DMS153 treated with DMSO at 0.1 percent for 48 hours (cell line): ENCODE data around the gene POLR2E.

ENCODE experiments used
- DNase-seq: peaks from one replicate; lab custom pipeline; 2025; ENCODE audit not compliant: unreplicated experiment; lab: John Stamatoyannopoulos, UW

Gene POLR2E

DNA sequence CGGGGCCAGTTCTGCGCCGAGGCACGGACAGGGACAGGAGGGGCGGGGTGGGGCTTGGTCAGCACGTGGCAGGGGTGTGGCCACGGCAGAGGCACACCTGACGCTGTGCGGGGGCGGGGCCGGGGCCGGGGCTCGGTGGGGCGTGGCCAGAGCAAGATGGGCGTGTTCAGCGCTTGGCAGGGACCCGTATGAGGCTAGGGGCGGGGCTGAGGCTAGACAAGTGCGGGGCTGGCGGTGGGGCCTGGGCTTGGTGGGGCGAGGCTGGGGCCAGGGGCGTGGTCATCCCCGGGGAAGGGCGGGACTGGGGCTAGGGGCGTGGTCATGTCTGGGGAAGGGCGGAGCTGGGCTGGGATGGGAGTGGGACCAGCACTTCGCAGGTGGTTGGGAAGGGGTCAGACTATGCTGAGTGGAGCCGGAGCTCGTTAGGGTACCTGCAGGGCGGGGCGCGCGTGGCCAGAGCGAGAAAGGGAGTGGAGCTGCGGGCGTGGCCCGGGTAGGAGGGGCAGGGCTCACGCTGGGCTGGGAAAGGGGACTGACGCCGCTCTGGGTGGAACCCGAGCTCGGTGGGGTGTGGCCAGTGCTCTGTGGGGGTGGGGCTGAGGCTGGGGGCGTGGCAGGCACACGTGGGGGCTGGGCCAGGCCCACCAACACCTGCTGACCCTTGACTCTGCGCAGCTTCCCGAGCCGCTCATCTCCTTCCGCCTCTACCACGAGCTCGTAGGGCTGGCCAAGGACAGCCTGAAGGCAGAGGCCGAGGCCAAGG lies 12.8 kb downstream of the POLR2E start:
- DNase-seq, result peak; percentile 50

DNA sequence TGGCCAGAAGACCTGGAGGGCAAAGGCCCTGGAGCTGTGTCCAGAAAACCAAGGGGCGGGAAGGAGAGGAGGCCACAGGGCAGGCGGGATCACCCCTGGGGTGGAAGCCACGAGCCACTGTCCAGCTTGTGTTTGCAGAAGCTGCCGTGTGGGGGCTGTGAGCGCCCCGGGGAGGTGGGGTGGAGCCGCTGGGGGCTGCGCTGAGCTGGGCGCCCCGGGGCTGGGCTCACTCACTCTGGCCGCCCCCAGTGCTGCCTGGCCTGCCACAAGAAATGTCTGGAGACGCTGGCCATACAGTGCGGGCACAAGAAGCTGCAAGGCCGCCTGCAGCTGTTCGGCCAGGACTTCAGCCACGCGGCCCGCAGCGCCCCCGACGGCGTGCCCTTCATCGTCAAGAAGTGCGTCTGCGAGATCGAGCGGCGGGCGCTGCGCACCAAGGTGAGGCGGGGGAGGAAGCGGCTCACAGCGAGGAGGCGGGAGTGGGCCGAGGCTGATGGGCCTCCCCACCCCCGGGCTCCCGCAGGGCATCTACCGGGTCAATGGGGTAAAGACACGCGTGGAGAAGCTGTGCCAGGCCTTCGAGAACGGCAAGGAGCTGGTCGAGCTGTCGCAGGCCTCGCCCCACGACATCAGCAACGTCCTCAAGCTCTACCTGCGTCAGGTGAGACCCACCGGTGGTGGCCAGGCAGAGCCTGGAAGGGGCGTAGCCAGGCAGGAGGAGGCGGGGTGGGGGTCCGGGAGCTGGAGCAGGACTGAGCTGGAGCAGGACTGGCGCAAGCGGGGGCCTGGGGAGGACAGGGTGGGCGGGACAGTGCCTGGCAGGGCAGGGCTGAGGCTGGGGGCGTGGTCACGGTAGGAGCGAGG lies 13.6 kb downstream of the POLR2E start:
- DNase-seq, result no peak

DNA sequence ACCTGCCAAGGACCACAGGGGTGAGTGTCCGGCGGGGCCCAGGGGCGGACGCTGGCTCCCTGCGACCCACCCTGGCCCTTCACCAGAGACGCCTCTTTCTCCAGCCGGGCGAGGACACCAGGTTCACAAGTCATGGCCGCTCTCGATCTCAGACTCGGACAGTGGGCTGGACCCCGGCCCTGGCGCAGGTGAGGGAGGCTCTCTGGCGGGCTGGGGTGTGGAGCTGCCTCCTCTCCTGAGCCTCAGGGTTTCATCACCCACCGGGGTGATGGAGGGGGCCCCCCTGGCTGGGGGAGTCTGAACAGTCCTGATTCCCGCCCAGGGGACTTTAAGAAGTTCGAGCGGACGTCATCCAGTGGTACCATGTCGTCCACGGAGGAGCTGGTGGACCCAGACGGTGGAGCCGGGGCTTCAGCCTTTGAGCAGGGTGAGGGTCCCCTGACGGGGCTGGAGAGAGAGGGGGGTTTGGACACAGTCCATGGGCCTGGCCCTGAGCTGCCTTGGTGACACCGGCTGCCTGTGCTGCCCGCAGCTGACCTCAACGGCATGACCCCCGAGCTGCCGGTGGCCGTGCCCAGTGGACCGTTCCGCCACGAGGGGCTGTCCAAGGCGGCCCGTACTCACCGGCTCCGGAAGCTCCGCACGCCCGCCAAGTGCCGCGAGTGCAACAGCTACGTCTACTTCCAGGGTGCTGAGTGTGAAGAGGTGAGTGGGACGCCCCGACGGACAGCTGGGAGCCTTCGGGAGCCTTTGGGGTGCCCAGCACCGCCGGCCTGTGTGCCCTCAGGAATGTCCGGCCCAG lies 14.6 kb downstream of the POLR2E start:
- no peak for DNase-seq

DNA sequence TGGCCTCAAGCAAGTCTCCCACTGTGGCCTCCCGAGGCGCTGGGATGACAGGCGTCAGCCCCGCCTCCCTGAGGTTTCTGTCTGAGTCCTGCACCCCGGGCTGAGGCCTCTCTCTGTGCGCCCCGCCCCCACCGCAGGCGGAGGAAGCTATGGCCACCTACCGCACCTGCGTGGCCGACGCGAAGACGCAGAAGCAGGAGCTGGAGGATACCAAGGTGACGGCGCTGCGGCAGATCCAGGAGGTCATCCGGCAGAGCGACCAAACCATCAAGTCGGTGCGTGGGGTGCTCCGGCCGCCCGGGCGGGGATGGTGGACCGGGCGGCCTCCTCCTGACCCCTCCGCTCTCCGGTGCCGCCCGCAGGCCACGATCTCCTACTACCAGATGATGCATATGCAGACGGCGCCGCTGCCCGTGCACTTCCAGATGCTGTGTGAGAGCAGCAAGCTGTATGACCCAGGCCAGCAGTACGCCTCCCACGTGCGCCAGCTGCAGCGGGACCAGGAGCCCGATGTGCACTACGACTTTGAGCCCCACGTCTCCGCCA lies 15.5 kb downstream of the POLR2E start:
- DNase-seq, result no peak

DNA sequence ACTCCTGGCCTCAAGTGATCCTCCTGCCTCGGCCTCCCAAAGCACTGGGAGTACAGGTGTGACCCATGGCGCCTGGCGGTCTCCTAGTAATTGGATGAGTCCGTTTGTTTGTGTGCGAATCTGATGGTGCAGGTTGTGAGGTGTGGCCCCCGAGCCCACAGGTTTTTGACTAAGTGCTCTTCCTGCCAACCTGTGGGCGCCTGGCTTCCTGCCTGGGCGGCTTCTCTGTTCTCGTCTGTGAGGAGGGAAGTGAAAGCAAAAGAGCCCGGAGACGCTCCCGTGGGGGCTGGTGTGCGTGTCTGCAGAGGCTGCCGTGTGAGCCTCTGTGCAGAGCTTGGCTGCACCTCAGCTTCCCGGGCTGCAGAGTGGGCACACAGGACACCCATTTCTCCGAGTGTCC lies 18.2 kb downstream of the POLR2E start:
- no peak for DNase-seq

DNA sequence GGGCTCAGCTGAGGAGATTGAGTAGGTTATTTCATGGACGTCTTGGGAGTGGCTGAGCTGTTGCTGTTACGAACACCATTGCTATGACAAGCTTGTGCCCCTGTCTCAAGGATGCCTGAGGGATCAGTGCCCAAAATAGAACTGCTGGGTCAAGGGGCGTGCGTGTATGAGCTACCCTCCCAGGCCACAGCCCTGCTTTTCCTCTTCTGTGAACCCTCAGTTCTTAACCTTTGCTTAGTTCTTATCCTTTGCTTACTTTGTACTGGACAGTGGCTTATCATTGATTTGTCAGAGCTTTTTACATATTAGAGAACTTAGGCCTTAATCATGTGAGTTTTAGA lies 19.2 kb downstream of the POLR2E start:
- no peak for DNase-seq

DNA sequence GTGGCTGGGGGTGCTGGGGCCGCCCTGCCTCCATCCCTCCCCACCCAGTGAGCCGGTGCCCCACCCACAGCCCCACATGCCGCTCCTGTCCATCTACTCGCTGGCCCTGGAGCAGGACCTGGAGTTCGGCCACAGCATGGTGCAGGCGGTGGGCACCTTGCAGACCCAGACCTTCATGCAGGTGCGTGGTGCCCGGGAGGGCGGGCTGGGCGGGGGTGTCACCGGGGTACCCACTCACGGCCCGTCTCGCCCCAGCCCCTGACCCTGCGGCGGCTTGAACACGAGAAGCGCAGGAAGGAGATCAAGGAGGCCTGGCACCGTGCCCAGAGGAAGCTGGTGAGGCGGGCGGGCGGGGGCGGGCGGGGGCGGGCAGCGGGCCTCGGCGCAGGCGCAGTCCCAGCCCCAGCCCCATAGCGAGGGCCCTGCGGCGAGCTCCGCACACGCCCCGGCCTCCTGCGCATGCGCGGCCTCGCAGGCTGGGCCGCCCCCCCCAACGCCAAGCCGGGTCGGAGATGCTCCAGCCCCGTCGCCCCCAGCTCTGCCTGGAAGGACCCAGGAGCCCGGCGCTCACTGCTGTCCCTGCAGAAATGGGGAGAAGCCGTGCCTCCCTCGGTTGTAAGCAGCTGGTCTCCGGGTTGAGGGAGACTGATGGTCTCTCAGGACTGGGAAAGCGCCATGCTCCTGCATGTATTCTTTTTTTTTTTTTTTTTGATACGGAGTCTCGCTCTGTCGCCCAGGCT lies 20.5 kb downstream of the POLR2E start:
- DNase-seq, result peak; percentile 31

DNA sequence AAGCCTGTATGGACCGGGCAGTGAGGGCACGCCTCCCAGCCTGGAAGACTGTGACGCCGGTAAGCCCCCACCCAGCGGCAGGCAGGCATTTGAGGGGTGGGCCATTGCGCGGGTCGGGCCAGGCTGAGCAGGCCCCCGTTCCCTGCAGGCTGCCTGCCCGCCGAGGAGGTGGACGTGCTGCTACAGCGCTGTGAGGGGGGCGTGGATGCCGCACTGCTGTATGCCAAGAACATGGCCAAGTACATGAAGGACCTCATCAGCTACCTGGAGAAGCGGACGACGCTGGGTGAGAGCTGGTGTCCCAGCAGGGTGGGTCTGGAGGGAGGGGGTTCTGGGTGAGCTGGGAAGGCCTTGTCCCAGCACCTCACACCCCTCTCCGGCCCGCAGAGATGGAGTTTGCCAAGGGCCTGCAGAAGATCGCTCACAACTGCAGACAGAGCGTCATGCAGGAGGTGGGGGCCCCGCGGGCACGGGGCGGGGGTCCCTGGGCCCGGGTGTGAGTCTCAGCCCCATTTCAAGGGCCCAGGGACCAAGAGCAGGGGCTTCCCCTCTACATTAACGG lies 21.1 kb downstream of the POLR2E start:
- no peak for DNase-seq

DNA sequence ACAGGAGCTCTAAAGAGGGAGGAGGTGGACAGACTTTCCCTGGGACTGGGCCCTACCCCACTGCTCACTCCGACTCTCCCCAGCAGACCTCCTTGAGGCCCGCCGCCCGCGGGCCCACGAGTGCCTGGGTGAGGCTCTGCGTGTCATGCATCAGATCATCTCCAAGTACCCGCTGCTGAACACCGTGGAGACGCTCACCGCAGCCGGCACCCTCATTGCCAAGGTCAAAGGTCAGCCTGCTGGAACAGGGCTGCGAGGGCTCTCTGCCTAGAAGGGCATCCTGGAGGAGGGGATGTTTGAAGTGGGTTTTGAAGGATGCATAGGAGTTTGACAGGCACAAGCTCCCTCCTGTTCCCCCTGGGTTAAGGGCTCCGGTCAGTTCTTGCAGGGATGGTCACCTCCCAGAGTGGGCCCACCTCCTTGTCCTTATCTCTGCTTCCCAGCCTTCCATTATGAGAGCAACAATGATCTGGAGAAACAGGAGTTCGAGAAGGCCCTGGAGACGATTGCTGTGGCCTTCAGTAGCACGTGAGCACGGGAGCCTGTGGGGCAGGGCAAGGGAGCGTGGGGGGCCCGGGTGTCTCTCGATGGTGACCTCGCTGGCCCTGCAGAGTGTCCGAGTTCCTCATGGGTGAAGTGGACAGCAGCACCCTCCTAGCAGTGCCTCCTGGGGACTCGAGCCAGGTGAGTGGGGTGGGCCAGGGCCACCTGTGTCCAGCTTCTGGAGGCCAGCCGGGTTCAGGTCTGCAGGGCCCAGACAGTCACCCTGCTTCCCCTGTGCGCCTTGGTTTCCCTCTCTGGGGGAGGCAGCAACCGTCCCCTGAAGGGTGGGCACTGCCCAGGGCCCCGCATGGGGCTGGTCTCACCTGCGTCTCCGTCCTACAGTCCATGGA lies 21.9 kb downstream of the POLR2E start:
- DNase-seq, result no peak

DNA sequence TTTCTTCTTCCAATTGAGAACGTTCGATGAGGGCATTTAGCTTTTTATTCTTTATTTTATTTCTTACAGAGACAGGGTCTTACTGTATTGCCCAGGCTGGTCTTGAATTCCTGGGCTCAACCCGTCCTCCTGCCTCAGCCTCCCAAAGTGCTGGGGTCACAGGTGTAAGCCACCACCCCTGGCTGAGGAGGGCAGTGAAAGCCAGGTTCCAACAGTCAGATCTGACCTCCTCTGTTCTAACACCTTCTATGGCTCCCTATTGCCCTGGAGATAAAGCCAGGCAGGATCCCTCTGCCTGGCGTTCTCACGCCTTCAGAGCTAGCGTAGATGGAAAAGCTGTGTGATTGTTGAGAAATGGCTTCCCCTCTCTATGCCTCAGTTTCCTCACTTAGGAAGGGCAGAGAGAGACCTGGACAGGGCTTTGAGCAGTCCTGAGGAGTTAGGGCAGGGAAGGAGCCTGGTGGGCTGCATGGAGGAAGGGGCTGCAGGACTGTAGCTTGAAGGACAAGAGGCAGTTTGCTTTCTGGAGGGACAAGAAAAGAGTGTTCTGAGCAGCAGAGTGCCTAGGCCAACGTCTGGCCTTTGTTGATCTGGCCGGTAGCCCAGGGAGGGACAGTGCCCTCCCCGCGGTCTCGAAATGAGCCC lies 22.7 kb downstream of the POLR2E start:
- no peak for DNase-seq

DNA sequence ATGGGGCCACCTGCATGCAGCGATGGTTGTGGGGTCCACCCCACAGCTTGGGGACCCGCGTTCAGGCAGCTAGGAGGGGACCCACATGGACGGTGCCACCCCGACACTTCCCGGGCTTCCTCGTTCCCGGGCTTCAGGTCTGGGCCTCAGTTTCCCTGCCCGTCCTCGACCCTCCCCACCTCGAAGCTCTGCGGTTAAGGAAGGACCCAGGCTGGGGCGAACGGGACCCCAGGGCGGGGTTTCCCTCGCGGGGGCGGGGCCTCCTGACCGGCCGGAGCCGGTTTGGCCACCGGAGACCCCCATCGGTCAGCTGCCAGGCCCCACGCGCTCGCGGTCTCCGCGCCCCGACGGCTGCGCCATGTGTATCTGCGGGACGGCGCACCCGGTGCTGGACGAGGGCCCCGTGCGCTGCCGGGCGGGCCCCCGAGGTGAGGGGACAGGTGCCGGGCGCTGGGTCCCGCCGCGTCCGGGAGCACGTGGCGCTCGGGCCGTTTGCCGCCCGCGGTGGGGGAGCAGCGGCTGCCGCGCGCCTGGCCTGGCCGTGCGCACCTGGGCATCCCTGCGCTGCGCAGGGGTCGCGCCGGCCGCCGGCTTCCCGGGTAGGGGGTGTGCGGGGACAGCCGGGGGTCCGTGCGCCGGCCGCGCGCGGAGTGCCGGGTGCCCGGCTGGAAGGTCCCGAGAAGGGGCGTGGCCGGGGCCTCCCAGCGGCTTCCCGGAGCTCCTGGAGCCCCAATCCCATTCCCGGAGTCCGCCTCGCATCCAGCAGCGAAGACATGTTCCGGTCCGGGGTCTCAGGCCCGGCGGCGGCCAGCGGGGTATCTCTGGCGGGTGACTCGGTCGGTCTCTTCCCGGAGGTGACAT lies 24.0 kb downstream of the POLR2E start:
- DNase-seq, result no peak

DNA sequence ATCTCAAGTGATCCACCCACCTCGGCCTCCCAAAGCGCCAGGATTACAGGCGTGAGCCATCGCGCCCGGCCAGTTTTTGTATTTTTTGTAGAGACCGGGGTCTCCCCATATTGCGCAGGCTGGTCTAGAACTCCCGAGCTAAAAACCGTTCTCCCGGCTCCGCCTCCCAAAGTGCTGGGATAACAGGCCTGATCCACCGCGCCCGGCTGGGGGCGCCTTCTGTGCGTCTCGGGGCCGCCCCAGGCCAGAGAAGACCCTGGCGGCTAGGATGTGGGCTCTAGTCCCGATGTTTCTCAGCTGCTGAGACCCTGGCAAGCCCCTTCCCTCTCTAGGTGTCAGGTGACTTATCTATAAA lies 24.6 kb downstream of the POLR2E start:
- no peak for DNase-seq

DNA sequence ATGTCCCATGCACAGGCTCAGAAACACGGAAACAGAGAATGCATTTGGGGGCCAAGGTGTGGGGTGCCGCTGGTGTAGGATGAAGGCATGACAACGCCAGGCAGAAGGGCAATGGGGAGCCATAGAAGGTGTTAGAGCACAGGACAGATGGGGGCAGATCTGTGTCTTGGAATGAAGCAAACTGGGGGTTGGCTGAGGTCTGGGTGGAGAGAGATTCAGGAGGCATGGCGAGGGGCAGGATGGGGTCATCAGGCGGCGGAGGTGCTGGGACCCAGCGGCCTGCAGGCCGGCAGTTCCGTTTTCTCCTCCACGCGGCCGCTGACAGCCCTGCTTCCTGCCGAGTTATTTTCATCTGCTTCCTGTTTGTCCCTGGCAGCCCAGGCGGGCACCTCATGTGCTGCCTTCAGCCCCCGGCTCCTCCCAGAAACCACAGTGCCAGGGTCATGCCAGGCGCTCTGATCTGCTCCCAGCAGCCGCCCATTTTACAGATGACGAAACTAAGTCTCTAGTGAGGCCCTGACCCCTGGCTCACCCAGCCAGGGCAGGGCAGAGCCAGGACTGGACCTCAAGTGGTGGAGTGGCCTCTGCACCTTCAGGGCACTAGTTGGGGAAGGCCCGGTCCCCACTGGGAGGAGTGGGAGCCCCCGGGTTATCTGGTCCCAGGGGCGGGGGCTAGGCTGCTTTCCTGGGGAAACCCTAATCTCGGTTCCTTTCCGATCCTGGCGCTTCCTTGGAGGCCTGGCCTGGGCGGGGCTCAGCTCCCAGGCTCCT lies 26.0 kb downstream of the POLR2E start:
- no peak for DNase-seq

DNA sequence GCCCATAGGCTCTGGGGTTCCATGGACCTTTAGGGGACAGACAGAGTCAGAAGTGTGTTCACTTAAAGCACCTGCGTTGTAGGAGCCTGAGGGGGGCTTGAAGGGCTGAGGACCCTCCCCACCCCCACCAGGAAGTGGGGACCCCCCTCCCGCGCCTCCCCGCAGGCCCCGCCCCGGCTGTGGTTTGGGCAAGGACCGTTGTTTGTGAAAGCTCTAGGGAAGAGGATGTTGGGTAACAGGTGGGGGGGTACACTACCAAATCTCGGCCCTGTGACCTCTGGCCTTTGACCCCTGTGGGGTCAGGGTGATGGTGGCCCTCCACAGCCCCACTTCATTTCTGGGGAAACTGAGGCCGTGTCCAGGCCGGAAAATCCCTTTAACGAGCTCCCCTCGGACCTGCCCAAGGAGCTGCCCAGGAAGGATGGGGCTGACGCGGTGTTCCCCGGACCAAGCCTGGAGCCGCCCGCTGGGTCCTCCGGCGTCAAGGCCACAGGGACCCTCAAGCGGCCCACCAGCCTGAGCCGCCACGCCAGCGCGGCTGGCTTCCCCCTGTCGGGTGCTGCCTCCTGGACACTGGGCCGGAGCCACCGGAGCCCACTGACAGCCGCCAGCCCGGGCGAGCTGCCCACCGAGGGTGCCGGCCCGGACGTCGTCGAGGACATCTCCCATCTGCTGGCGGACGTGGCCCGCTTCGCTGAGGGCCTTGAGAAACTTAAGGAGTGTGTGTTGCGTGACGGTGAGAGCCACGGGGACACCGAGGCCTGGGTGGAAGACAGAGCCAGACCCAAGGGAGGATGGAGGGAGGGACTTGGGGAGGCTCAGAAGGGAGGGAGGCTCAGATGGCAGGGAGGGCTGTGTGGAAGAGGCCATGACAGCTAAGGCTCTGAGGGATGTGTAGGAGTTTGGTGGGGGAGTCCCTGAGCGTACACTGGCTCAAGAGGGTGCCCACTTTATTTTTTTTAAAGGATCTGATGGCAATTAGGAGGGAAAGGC lies 26.9 kb downstream of the POLR2E start:
- DNase-seq, result no peak

DNA sequence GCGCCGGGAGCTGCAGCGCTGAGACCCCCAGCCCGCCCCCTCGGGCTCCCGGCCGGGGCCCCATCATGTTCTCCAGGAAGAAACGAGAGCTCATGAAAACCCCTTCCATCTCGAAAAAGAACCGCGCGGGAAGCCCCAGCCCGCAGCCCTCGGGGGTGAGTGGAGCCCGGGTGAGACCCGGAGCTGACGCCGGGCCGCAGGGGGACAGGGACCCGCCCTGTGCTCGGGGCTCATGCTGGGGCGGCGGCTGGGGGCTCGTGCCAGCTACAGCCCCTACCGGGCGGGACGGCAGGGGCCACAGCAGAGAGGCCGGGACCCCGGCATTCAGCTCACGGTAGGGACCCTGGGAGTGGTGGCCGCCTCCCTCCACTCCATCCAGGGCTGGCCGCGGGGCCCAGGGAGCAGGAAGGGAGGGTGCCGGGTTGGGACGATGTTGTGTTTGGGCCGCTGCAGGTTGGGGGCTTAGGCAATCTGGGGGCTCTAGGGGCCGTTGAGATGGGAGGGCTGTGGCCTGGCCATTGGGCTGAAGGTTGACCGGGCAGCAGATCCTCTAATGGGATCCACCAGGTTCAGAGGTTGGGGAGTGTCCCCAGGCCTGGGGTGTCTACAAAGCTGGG lies 27.7 kb downstream of the POLR2E start:
- DNase-seq, result no peak
